Iris pigment epithelial cell (primary cell): ENCODE measurements around the gene NQO1.
"Not testable (repeated sequence)": the region's sequence is repeated elsewhere in the genome, so short reads cannot be mapped to it uniquely, and the experiment has no call there.

Experiments
- DNase-seq: peaks from one replicate; pipeline ENCODE4 v3.0.0-alpha.2; 2011; ENCODE audit warnings: low read depth

NQO1 gene

DNA sequence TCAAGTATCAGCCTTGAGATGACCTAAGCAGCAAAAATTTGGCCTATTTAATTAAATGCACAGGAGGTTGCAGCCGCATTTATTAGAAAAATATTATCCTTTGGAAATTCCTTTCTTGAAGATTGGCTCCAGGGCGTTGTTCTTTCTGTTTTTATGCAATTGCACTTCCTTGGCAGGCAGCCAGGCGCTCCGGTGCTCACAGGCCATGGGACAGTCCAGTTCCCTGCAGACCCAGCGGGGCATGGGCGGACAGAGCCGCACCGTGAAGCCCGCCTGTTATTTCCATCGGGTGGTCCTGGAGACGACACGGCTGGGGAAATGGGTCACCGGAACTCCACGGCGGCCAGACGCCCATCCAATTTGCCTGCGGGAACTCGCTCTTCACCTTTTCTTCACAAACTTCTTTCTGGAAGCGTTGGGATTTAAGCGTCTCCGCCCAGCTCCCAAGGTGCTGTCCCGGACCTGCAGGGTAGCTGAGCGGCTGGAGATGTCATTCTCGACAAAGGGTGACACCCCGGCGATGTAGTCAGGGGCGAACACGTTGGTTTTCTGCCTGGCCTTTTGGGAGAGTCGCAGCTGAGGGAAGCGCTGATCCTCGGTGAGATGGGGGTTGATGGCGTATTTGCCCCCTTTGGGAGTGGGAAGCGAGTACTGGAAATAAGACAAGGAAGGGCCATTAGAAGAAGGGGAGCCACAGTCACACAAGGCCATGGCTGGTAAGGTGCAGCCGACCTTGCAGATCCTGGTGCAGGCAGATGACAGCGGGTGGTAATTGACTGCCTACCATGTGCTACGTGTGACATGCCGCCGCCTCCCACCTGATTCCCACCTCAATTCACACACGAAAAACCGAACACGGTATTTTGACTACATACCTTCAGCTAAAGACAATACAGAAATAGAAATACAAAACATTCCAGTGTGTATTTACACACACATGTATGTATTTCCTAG is 15.9 kb upstream of the NQO1 start:
- DNase-seq = peak; percentile 74

GRCh38 chr16:69741519-69741918 is 15.2 kb upstream of the NQO1 start:
- peak; percentile 78 for DNase-seq

GRCh38 chr16:69732101-69732500 is 5.7 kb upstream of the NQO1 start:
- no peak for DNase-seq

- not testable (repeated sequence) for DNase-seq
These were observed 4.9 kb upstream of the NQO1 start for GRCh38 chr16:69731280-69731679.

DNA sequence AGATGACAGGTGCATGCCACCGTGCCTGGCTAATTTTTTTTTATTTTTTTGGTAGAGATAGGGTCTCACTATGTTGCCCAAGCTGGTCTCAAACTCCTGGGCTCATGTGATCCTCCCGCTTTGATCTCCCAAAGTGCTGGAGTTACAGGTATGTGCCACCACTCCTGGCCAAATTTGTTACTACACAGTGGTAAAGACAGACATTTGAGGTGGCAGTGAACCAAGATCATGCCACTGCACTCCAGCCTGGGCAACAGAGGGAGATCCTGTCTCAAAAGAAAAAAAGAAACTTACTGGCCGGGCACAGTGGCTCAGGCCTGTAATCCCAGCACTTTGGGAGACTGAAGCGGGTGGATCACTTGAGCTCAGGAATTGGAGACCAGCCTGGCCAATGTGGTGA is 2.7 kb upstream of the NQO1 start:
- DNase-seq = not testable (repeated sequence)

DNA sequence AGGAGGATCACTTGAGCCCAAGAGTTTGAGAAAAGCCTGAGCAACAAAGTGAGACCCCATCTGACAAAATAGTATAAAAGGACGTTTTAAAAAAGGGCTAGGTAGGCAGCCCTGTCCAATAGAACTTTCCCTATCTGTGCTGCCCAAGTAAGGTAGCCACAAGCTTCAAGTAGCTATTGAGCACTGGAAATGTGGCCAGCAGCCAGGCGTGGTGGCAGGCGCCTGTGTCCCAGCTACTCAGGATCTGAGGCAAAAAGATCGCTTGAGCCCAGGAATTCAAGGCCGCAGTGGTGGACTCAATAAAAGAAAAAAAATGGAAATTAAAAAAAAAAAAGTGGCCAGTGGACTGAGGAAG is 1.5 kb upstream of the NQO1 start:
- DNase-seq = no peak

GRCh38 chr16:69725480-69726312 is 664 bp downstream of the NQO1 start:
- no peak for DNase-seq

DNA sequence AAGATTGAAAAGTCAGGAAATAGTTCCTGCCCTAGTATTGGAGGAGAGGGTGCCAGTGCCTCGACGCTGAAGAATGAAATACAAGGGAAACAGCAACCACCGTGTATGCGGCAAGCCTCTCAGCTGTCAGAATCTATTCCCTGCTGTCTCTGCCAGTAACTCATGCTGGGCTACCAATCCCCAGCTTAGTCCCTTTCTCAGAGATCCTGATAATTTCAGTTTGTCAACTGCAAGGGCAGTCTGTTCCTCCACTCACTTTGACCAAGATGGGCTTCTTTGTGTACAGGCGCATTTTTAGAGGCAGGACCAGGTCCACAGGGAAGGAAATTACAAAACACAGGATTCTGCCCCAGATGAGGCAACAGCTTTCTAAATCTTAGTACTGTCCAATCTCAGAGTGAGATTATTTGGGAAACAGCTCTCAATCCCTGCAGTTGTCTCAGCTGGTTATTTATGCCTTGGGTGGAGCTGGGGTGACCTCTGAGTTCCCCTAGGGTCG is 1.3 kb downstream of the NQO1 start:
- DNase-seq = peak; percentile 30

- DNase-seq = no peak
These were observed 1.9 kb downstream of the NQO1 start for GRCh38 chr16:69724414-69724873.

DNA sequence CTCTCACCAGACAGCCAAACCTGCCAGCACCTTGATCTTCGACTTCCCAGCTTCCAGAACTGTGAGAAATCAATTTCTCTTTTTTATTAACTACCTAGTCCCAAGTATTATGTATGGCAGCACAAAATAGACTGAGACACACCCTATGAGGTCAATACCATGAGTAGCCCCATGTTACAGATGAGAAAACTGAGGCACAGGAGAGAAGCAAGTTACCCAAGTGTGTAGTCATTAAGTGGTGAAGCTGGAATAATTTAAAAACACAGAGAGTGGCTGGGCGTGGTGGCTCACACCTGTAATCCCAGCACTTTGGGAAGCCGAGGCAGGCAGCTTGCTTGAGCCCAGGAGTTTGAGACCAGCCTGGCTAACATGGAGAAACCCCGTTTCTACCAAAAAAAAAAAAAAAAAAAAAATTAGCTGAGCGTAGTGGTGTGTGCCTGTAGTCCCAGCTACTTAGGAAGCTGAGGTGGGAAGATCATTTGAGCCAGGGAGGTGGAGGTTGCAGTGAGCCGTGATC is 4.9 kb downstream of the NQO1 start:
- no peak for DNase-seq

DNA sequence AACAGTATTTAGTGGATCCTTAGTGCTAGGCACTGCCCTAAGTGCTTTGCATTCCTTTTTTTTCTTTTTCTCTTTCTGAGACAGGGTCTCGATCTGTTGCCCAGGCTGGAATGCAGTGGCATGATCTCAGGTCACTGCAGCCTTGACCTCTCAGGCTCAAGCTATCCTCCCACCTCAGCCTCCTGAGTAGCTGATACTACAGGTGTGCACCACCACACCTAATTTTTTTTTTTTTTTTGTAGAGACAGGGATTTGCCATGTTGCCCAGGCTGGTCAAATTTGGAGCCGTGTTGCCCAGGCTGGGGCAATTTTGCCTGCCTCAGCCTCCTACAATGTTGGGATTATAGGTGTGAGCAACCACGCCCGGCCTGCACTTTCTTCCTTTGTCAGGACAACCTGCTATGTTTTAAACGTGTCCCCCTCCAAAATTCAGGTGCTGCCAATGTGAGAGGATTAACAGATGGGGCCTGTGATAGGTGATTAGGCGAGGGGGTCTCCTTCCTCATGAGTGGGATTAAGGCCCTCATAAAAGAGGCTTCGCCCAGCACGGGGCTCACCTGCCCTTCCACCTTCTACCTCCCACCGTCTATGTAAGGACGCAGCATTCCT is 5.4 kb downstream of the NQO1 start:
- DNase-seq = no peak

- no peak for DNase-seq
These were observed 8.1 kb downstream of the NQO1 start for GRCh38 chr16:69718111-69718764.

DNA sequence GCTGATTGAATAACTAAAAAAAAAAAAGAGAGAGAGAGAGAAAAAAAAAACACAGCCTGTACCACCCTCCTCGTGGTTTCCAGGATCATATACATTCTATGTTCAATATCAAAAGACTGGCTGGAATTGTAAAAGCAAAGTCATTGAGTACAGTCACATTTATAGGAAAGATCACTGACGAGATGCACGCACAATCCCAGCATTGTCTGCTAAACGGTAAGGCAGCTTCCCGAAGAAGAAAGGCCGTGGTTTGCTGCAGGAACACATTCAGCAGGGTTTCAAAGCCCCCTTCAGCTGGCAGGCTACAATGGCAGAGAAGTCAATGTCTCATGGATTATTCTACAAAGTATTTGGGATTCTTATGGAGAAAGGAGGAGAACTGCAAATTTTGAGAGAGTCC is 9.3 kb downstream of the NQO1 start:
- DNase-seq = no peak

DNA sequence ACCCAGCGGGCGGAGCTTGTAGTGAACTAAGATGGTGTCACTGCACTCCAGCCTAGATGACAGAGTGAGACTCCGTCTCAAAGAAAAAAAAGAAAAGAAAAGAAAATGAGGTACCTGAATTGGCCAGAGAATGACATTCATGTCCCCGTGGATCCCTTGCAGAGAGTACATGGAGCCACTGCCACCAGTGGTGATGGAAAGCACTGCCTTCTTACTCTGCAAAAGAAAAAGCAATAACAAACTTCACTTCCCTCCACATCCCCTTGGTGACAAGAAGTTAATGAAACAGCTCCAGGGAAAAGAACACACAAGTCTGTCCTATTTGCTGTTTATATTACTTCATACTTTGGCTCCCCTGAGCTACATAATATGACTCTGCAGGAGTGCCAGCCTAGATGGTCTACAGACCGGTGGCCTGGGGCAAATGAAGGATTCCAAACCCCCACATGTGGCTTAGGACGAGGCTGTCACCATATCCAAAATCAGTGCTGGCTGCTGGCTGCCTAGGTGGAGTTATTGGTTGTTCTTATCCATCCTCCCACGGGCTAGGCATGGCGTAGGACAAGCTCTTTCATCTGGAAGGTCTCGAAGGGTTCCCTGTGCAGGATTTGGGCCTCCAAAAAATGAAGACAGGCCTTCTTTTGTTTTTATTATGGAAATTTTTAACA is 13.3 kb downstream of the NQO1 start:
- DNase-seq = peak; percentile 10

DNA sequence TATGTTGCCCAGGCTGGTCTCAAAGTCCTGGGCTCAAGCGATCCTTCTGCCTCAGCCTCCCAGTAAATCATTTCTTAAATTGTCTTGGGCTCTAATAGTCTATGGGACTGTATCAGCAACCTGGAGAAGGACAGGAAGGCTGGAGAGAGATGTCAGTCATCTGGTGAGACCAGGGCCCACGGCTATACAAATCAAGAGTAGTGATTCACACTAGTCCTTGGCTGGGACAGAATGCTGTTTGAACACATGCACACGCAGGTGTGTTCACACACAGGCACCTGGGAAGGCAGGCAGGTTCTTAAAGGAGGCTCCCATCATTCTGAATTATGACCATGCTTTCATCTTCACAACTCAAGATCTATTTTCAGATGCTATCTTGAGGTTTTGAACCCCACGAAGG is 14.1 kb downstream of the NQO1 start:
- DNase-seq = no peak

DNA sequence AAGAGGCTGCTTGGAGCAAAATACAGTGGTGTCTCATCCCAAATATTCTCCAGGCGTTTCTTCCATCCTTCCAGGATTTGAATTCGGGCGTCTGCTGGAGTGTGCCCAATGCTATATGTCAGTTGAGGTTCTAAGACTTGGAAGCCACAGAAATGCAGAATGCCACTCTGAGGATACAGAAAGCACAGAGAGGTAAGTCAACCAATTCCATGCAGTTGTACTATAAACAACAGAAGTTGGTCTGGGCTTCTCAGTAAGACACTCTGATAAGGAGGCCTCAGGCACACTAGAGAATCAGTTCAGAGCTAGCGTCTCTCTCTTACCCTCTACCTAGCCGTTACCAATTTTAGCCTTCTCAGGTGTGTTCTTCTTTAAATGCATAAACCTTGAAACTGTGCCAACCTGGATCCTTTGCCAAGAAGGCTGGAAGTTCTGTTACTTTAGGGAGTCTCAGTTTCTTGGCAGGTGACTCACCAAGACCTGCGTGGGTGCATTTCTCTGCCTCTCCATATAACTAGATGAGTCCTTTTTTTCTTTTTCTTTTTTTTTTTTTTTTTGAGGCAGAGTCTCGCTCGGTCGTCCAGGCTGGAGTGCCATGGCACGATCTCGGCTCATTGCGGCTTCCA is 15.1 kb downstream of the NQO1 start:
- peak; percentile 85 for DNase-seq

GRCh38 chr16:69709456-69710084 is 16.8 kb downstream of the NQO1 start:
- DNase-seq = peak; percentile 53

DNA sequence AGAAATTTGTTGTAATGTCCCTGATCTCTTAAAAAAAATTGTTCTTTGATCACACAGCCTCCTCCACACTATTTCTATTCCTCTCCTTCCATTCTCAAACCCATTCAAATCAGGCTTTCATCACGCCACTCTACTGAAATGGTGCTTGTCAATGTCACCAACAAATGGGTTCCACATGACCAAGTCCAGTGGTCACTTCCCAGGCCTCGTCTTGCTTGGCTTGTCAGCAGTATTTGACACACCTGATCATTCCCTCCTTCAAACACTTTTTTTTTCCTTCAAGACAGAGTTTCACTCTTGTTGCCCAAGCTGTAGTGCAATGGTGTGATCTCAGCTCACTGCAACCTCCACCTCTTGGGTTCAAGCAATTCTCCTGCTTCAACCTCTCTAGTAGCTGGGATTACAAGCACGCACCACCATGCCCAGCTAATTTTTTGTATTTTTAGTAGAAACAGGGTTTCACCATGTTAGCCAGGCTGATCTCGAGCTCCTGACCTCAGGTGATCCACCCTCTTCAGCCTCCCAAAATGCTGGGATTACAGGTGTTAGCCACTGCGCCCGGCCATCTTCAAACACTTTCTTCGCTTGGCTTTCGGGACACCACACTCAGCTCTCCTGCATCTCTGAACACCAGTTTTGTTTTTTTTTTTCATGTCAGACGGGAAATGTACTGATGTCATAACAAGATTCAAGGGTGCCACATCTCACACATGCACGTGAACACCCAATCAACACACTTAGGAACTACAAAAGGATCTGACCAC is 18.3 kb downstream of the NQO1 start:
- DNase-seq = no peak

- DNase-seq = no peak
These were observed 19.4 kb downstream of the NQO1 start for GRCh38 chr16:69706975-69707340.
